HTR-8/SVneo (cell line): ENCODE results near the gene GAS1.

ENCODE experiments used
- DNase-seq: peaks from one replicate; pipeline ENCODE4 v3.0.0; 2011; ENCODE audit warnings: low spot score, mixed read lengths; ENCODE audit not compliant: insufficient read length
- FAIRE-seq: peaks from 2 replicates; lab custom pipeline; 2011; peaks lifted over from hg19 to GRCh38; lab: Jason Lieb, UNC

GAS1 gene

DNA sequence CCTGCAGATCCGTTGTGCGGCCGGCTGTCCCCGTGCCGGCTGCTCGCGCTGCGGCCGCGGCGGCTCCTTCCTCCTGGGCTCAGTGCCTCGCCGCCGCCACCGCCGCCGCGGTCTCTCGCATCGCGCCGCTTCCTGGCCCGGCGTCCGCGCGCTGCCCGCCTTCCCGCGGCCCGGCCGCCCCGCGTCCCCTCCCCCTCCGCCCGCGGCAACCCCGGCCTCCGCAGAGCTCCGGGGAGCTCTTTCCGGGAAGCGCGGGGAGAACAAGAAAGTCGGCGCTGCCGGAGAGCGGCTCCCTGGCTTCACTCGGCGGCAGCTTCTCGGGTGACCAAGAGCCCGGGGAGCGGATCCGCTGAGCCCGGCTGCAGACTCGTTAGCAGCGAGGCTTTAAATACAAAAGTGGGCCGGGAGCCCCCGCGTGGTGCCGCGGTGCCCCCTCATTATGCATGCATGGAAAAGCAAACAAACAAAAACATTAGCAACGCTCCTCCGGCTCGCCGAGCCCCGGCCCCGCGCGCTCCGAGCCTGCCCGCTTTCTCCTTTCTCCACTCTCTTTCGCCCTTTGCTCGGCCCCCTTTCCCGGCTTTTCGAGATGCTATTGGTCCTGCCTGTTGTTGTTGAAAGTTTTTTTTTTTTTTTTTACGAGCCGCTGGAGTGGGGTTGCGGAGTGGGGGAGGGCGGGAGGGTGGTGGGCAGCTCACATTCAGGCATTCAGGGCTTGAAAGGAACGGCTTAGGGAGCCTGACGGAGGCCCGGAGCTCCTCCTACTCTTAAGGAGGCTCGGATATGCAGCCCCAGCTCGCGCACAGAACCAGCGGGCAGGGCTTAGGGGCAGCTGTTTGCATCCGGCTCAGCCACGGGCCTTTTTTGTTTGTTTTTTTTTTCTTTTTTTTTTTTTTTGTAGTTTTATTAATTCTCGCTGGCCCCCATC is at the start of gene GAS1:
GAS1 (minus strand) TSS at position 361 of the 928 bp plus-strand sequence. CDS start 727 bp downstream, outside the sequence.
- FAIRE-seq = no peak
- peak; percentile 73 for DNase-seq

DNA sequence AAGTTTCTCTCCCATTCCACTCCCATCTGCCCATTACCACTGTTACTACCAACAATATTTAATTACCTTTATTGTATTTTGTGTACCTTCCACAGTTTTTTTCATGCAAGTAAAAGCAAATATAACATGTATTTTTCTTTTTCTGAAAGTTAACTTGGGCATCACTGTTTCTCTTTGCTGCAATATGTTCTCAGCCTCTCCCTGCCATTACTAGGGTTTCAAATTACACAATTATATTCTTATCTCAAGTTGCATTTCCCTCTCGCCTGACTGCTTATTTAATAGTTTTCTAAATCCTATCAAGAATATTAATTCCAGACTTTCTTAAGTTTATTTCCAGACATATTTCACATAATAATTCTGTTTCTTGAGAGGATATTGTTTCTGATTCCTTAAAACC is 46.9 kb upstream of the GAS1 start:
- FAIRE-seq (no peak), DNase-seq (no peak)

GRCh38 chr9:86993830-86994229 is 46.5 kb upstream of the GAS1 start:
- FAIRE-seq (no peak), DNase-seq (no peak)

GRCh38 chr9:86991077-86991476 is 43.8 kb upstream of the GAS1 start:
- DNase-seq (no peak), FAIRE-seq (no peak)

- DNase-seq = no peak
- FAIRE-seq = no peak
These were observed 43.0 kb upstream of the GAS1 start for GRCh38 chr9:86990290-86990689.

DNA sequence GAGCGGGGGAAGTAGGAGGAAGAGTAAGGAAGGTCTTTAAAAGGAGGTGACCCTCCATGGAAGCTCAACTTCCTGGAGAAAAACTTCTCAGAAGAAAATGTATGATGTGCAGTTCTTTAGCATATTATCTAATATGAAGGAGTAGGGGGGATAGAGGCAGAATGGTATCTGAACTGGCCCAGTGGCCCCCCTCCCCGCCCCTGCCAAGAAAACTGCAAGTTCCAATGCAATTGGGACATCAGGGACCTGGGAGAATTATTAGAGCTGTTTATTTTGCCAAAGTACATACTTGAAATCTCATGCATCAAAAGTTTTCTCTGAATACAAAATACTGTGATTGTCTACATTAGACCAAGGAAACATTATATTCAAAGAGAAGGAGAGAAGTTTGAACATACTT is 40.6 kb upstream of the GAS1 start:
- FAIRE-seq (no peak), DNase-seq (no peak)

GRCh38 chr9:86985132-86985647 is 37.9 kb upstream of the GAS1 start:
- no peak for DNase-seq
- FAIRE-seq = no peak

DNA sequence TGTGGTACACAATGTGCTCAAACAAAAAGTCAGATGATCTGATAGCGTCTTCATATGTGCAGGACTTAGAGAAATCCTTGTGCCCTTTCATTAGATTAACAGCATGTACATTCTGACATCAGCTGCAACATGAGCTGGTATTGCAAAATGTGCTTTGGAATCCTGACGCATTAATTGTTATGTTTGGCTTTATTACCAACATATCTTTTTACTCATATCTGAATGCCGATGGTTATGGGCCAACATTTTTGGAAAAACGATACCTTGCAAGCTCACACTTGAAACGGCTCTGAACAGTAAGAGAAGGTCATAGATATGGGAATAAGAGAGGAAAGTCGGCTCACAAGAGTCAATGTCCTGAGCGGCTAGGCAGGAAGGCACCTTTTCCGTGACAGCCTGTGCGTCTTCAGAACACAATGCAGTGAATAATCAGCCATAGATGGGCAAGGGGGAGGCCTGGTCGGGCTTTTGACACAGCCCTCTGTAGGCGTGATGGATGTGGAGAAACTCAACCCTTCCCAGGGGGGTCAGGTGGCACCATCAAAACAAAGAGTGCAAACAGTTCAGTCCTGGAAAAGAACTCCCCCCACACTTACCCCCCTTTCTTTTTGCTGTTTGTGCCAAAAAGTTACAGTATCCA is 36.4 kb upstream of the GAS1 start:
- DNase-seq (peak; percentile 4), FAIRE-seq (no peak)

- FAIRE-seq = no peak
- no peak for DNase-seq
These were observed 35.9 kb upstream of the GAS1 start for GRCh38 chr9:86983249-86983619.

DNA sequence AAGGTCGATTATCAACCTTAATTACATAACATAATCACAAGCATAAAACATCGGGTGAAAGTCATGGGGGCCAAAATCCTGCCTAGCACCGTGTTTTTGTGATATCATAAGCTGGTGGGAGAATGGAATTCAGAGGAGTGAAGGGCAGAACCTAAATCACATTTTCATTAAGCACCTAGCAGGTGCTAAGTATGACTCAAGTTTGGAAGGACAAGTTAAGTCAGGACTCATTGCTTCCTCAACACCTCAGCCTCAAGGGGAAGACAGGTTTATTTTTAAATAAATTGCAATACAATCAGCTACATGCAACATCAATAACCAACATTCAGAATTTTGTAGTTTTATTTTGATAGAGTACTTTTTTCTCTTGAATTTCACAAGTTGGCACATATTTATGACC is 33.5 kb upstream of the GAS1 start:
- FAIRE-seq (no peak), DNase-seq (no peak)

- DNase-seq (no peak), FAIRE-seq (no peak)
These were observed 32.4 kb upstream of the GAS1 start for GRCh38 chr9:86979657-86980056.

DNA sequence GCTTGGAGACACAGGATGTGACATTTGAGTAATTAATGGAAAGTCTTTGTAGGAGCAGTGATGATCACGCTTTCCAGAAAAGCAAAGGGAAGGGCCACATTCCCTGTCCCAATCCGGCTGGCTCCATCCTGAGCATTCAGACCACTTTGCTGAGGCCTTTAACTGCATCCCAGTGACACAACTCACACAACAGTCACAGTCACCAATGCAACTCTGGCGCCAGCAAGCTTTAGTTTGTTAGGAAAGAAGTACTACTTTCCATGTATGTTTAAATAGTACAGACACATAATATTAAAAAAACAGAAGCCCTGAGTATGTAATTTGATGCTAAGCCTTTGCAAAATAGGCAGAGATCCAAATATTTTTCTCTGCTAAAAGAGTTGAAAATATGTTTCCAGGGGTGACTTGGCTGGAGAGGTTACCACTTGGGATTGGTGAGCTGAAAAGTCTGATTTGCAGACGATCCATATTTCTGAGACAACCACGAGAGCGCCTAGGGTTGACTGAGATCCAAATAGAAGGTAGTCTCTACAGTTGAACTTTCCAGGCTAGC is 31.7 kb upstream of the GAS1 start:
- FAIRE-seq (no peak), DNase-seq (no peak)

DNA sequence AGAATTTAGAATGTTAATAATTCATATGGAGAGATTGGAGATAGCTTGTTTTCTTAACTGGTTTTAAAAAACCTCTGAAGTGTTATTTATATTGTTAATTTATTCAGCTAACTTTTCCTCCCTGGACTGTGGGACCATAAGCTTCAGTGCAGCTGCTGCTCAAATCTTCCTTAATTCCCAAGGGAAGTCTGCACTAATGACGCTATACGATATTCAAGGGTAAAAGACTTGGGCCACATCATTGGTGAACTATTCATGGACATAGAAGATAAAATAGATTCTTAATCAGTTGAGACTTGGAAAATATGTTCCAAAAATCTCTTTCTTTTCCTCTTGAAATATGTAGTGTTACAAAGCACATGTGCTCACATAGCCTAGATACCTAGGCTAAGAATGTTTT is 31.1 kb upstream of the GAS1 start:
- no peak for FAIRE-seq
- no peak for DNase-seq

GRCh38 chr9:86977205-86977835 is 30.0 kb upstream of the GAS1 start:
- FAIRE-seq (no peak), DNase-seq (no peak)

DNA sequence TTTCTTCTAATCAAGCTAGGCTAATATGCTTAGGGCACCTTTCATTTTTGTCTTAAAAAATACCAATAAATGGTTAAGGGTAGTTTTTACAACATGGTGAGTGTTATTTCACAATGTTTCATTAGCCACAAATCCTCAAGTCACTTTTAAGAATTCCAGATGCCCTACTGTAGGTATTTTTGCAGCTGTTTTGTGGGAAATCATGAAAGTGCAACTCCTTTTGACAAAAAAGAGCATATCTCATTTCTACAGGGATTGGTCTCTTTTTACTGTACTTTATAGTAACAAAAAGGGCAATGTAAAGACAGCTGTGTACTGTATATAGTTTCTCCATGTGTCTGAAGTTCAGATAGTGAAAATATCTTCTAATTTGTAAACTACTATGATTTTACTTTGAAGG is 28.3 kb upstream of the GAS1 start:
- DNase-seq (no peak), FAIRE-seq (no peak)

DNA sequence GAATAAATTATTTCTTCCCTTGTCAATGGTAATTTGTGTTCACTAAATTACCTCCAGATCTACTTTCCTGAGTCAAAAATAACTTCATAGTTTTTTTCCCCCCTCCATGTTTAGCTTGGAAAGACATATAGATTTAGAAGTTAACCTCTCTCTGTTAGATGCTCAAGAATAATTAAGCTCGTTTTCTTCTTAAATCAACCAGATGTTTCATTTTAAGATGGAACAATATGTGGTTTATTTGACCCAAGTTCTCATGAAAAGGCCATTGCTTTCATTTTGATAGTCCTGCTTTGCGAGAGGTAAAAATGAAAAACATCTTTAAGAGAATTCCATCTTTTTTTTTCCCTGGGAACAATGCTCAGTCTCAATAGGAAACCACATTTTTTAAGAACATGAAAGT is 27.7 kb upstream of the GAS1 start:
- DNase-seq = no peak
- FAIRE-seq = no peak

DNA sequence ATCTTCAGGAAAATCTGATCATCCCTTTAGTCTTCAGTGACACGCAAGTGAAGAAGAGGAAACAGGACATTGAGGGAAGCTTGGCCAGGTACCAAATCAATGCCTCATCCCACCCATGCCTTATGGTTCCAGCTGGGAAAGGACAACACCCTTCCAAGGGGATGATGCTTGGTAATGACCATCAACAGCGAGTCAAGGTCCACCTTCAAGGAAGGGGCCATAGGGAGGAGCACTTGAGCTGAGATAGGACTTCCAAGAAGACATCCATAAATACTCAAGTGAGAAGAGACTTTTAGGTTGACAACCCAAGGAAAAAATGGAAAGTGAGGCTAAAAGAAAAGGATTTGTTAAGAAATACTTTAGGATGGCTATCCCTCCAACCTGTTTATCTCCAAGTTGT is 27.1 kb upstream of the GAS1 start:
- DNase-seq = no peak
- no peak for FAIRE-seq

DNA sequence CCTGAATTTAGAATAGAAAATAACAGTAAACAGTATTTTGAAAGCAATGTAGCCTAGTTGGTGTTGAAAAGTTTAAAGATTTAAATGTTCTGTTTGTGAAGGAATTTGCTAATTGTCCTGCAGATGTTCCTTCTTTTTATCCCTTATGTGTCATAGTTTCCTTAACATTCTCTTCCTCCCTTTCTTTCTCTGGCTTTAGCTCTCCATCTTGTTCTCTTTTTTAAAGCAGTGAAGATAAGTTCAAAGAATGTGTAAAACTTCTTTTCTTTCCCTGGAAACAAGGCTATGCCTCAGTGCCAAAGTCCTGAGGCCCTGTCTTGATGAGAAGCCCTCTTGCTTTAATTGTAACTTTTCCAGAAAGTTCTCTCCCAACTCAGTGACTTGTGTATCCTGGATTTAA is 24.4 kb upstream of the GAS1 start:
- FAIRE-seq = no peak
- no peak for DNase-seq

GRCh38 chr9:86968258-86968920 is 21.1 kb upstream of the GAS1 start:
- DNase-seq (no peak), FAIRE-seq (no peak)

- DNase-seq (no peak), FAIRE-seq (no peak)
These were observed 19.7 kb upstream of the GAS1 start for GRCh38 chr9:86966852-86967511.
